GM19397 (cell line): ENCODE data around the gene MYO7B.

Experiments used
- ATAC-seq: cut with Tn5 transposase; IDR thresholded peaks from one replicate; pipeline ENCODE4 v1.9.1; 2021; ENCODE audit warnings: mild to moderate bottlenecking, moderate library complexity; ENCODE audit not compliant: unreplicated experiment

MYO7B gene

GRCh38 chr2:127607399-127607908, 72.0 kb downstream of the MYO7B start:
- ATAC-seq, result no peak

GRCh38 chr2:127608061-127609030, 72.9 kb downstream of the MYO7B start:
- ATAC-seq, result no peak

GRCh38 chr2:127609031-127609751, 73.7 kb downstream of the MYO7B start:
- ATAC-seq, result no peak

GRCh38 chr2:127609818-127610217, 74.3 kb downstream of the MYO7B start:
- ATAC-seq, result no peak

- no peak for ATAC-seq
Observed at GRCh38 chr2:127610561-127610960, 75.1 kb downstream of the MYO7B start.

- ATAC-seq, result no peak
Observed at GRCh38 chr2:127611076-127611925, 75.8 kb downstream of the MYO7B start.

GRCh38 chr2:127612111-127612822, 76.8 kb downstream of the MYO7B start:
- ATAC-seq, result no peak

GRCh38 chr2:127614246-127614645, 78.8 kb downstream of the MYO7B start:
- ATAC-seq, result no peak

GRCh38 chr2:127614731-127615130, 79.2 kb downstream of the MYO7B start:
- ATAC-seq, result no peak

GRCh38 chr2:127615511-127616166, 80.2 kb downstream of the MYO7B start:
- no peak for ATAC-seq

- ATAC-seq, result no peak
Observed at GRCh38 chr2:127618551-127619202, 83.2 kb downstream of the MYO7B start.

- ATAC-seq, result no peak
Observed at GRCh38 chr2:127619203-127619590, 83.7 kb downstream of the MYO7B start.

- no peak for ATAC-seq
Observed at GRCh38 chr2:127619877-127620705, 84.6 kb downstream of the MYO7B start.

GRCh38 chr2:127620866-127621265, 85.4 kb downstream of the MYO7B start:
- ATAC-seq, result no peak

GRCh38 chr2:127621981-127622431, 86.5 kb downstream of the MYO7B start:
- ATAC-seq, result no peak

- ATAC-seq, result no peak
Observed at GRCh38 chr2:127622561-127623387, 87.3 kb downstream of the MYO7B start.
